ENCODE results near the gene TRMO. TPM values are rescaled to one million over a fixed set of nuclear protein-coding genes. Genes with fewer than 3 reads are reported as not detected.

The TRMO gene
- total RNA-seq, 1 donor from 2014 or later, result 8.2 TPM

- intact Hi-C loops (cut with micrococcal nuclease), result no loop called here
- H3K36me3 ChIP-seq, result no peaks in the 10 kb centered on the region
- no peak overlapping the region for H3K4me3 ChIP-seq
Observed at GRCh38 chr9:97874624-97875023, 47.7 kb downstream of the TRMO start.

GRCh38 chr9:97873882-97874281, 48.4 kb downstream of the TRMO start:
- peaks cover 10% of the 10 kb centered on the region for H3K4me1 ChIP-seq
- H3K4me3 ChIP-seq, result no peak overlapping the region
- no peaks in the 10 kb centered on the region for H3K36me3 ChIP-seq
- no peak for TF ChIP-seq CTCF (IDR thresholded peaks at IDR 0.05; ENCODE audit: borderline replicate concordance)
- no peaks in the 10 kb centered on the region for H3K9me3 ChIP-seq (replicated peaks)
- H3K27me3 ChIP-seq (ENCODE audit: low read depth), result peaks cover 5% of the 10 kb centered on the region
- H3K27ac ChIP-seq (replicated peaks), result no peak overlapping the region
- intact Hi-C loops (cut with micrococcal nuclease), result no loop called here
- DNase-seq, result no peak

More at GRCh38 chr9:97874624-97875023, 47.7 kb downstream of the TRMO start:
- TF ChIP-seq CTCF (IDR thresholded peaks at IDR 0.05; ENCODE audit: borderline replicate concordance), result no peak
- DNase-seq, result no peak
- Histone ChIP-seq H3K9me3 (replicated peaks) (no peaks in the 10 kb centered on the region), H3K4me1 (peaks cover 10% of the 10 kb centered on the region), H3K27ac (replicated peaks) (no peak overlapping the region), H3K27me3 (ENCODE audit: low read depth) (no peaks in the 10 kb centered on the region)

GRCh38 chr9:97873425-97873824, 48.9 kb downstream of the TRMO start:
- DNase-seq, result no peak
- no peak overlapping the region for H3K27ac ChIP-seq (replicated peaks)
- H3K36me3 ChIP-seq, result no peaks in the 10 kb centered on the region
- intact Hi-C loops (cut with micrococcal nuclease), result no loop called here
- H3K9me3 ChIP-seq (replicated peaks), result no peaks in the 10 kb centered on the region
- peaks cover 10% of the 10 kb centered on the region for H3K4me1 ChIP-seq
- H3K27me3 ChIP-seq (ENCODE audit: low read depth), result peaks cover 8% of the 10 kb centered on the region
- no peak for TF ChIP-seq CTCF (IDR thresholded peaks at IDR 0.05; ENCODE audit: borderline replicate concordance)
- no peak overlapping the region for H3K4me3 ChIP-seq

- no peak overlapping the region for H3K27ac ChIP-seq (replicated peaks)
- no peak overlapping the region for H3K4me3 ChIP-seq
- no peak for TF ChIP-seq CTCF (IDR thresholded peaks at IDR 0.05; ENCODE audit: borderline replicate concordance)
- no peaks in the 10 kb centered on the region for H3K4me1 ChIP-seq
- intact Hi-C loops (cut with micrococcal nuclease), result no loop called here
- H3K27me3 ChIP-seq (ENCODE audit: low read depth), result peaks cover 38% of the 10 kb centered on the region
- peaks cover 4% of the 10 kb centered on the region for H3K36me3 ChIP-seq
- H3K9me3 ChIP-seq (replicated peaks), result peaks cover 24% of the 10 kb centered on the region
- no peak for DNase-seq
Observed at GRCh38 chr9:97868859-97869258, 53.4 kb downstream of the TRMO start.

- no peak for TF ChIP-seq CTCF (IDR thresholded peaks at IDR 0.05; ENCODE audit: borderline replicate concordance)
- no peak overlapping the region for H3K27ac ChIP-seq (replicated peaks)
- peaks cover 4% of the 10 kb centered on the region for H3K36me3 ChIP-seq
- intact Hi-C loops (cut with micrococcal nuclease), result no loop called here
- H3K4me1 ChIP-seq, result no peaks in the 10 kb centered on the region
- no peak for DNase-seq
- H3K27me3 ChIP-seq (ENCODE audit: low read depth), result peaks cover 58% of the 10 kb centered on the region
- peaks cover 24% of the 10 kb centered on the region for H3K9me3 ChIP-seq (replicated peaks)
- H3K4me3 ChIP-seq, result no peak overlapping the region
Observed at GRCh38 chr9:97866848-97867247, 55.5 kb downstream of the TRMO start.

- H3K27me3 ChIP-seq (ENCODE audit: low read depth), result peaks cover 63% of the 10 kb centered on the region
- no peak for TF ChIP-seq CTCF (IDR thresholded peaks at IDR 0.05; ENCODE audit: borderline replicate concordance)
- peaks cover 24% of the 10 kb centered on the region for H3K9me3 ChIP-seq (replicated peaks)
- H3K36me3 ChIP-seq, result peaks cover 4% of the 10 kb centered on the region
- no peak overlapping the region for H3K4me3 ChIP-seq
- no peak for DNase-seq
- no peak overlapping the region for H3K27ac ChIP-seq (replicated peaks)
- intact Hi-C loops (cut with micrococcal nuclease), result no loop called here
- no peaks in the 10 kb centered on the region for H3K4me1 ChIP-seq
Observed at GRCh38 chr9:97866300-97866699, 56.0 kb downstream of the TRMO start.
